Large intestine (tissue), 3 donors: ENCODE data around the gene SLC17A8. TPM values are rescaled to one million over a fixed set of nuclear protein-coding genes. Genes with fewer than 3 reads are reported as not detected.
"Not testable (repeated sequence)": the region's sequence is repeated elsewhere in the genome, so short reads cannot be mapped to it uniquely, and the experiment has no call there.

Experiments used
- DNase-seq, 2 donors: peaks; one replicate each; pipeline versions ENCODE4 v3.0.0 to v3.0.0-alpha.2; 2013
- H3K27ac ChIP-seq: one replicate; pipeline ENCODE4 v1.5.1; 2013; ENCODE audit warnings: low read length
- H3K27me3 ChIP-seq: 2 replicates; pipeline ENCODE4 v1.6.1; 2013; ENCODE audit warnings: low read length; ENCODE audit not compliant: control insufficient read depth, insufficient read depth
- H3K36me3 ChIP-seq: 2 replicates; pipeline ENCODE4 v1.6.1; 2013; ENCODE audit warnings: low read length; ENCODE audit not compliant: control insufficient read depth, insufficient read depth
- H3K4me1 ChIP-seq: one replicate; pipeline ENCODE4 v1.6.1; 2013; ENCODE audit warnings: low read length; ENCODE audit not compliant: control insufficient read depth, insufficient read depth
- H3K4me3 ChIP-seq: one replicate; pipeline ENCODE4 v1.5.1; 2013; ENCODE audit warnings: low read length
- H3K9me3 ChIP-seq: one replicate; pipeline ENCODE4 v1.6.1; 2013; ENCODE audit warnings: mild to moderate bottlenecking, low read depth, low read length, moderate library complexity; ENCODE audit not compliant: control insufficient read depth
- WGBS: methylation state at CpG from one replicate; pipeline ENCODE4 v1.1.5; 2013; ENCODE audit warnings: low lambda C conversion rate; ENCODE audit not compliant: insufficient coverage; 5-methylcytosine and 5-hydroxymethylcytosine counted together
- polyA plus RNA-seq: library from polyadenylated mRNA; unstranded; fragments of 120-200 nt; gene quantifications from one replicate; pipeline ENCODE4 v1.2.1, GENCODE V29; 2013

SLC17A8 gene
- polyA plus RNA-seq, 1 donor = 1.5 TPM

GRCh38 chr12:100422646-100423045 lies 65.8 kb downstream of the SLC17A8 start:
- no peaks in the 10 kb centered on the region for H3K27me3 ChIP-seq
- no peak for DNase-seq
- H3K9me3 ChIP-seq = no peaks in the 10 kb centered on the region
- no peaks in the 10 kb centered on the region for H3K36me3 ChIP-seq
- H3K4me1 ChIP-seq = peaks cover 3% of the 10 kb centered on the region
- H3K27ac ChIP-seq = no peak overlapping the region
- H3K4me3 ChIP-seq = no peak overlapping the region

GRCh38 chr12:100426145-100426544 lies 69.3 kb downstream of the SLC17A8 start:
- Histone ChIP-seq H3K36me3 (no peaks in the 10 kb centered on the region), H3K4me1 (peaks cover 3% of the 10 kb centered on the region), H3K9me3 (no peaks in the 10 kb centered on the region), H3K27me3 (no peaks in the 10 kb centered on the region), H3K27ac (no peak overlapping the region), H3K4me3 (no peak overlapping the region)
- no CpG with 5 or more reads among the region's 1 CpG for WGBS
- DNase-seq = no peak

GRCh38 chr12:100427078-100427477 lies 70.2 kb downstream of the SLC17A8 start:
- DNase-seq = no peak
- WGBS = 93% methylated on average over 2 of the region's 3 CpGs
- Histone ChIP-seq H3K4me3 (no peak overlapping the region), H3K9me3 (no peaks in the 10 kb centered on the region), H3K27me3 (no peaks in the 10 kb centered on the region), H3K27ac (peak overlapping the region; percentile 25), H3K4me1 (peaks cover 3% of the 10 kb centered on the region), H3K36me3 (no peaks in the 10 kb centered on the region)

GRCh38 chr12:100430251-100430650 lies 73.4 kb downstream of the SLC17A8 start:
- not testable (repeated sequence) for H3K36me3 ChIP-seq, H3K9me3 ChIP-seq, H3K27ac ChIP-seq, H3K4me1 ChIP-seq, H3K4me3 ChIP-seq, H3K27me3 ChIP-seq, DNase-seq
- WGBS = no CpG with 5 or more reads among the region's 32 CpGs

DNA sequence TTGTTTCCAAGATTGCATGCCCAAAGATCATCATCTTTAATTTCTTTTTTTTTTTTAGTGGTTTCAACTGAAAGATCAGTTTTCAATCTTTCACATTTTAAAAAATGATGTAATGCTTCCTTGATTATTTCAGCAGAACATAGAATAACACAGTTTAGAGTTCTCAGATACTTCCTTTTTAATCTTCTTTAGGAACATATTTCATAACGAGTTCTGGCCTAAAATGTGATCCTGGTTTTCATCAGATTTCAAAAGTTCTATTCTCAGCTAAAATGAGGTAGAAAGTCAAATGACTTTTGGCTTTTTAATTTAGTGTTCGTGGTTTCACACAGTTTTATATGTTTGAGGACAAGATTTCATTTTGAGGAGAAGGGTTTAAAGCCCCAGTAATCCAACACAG lies 76.8 kb downstream of the SLC17A8 start:
- H3K27ac ChIP-seq = no peak overlapping the region
- H3K36me3 ChIP-seq = no peaks in the 10 kb centered on the region
- no peaks in the 10 kb centered on the region for H3K9me3 ChIP-seq
- H3K27me3 ChIP-seq = no peaks in the 10 kb centered on the region
- no peak overlapping the region for H3K4me3 ChIP-seq
- H3K4me1 ChIP-seq = peaks cover 23% of the 10 kb centered on the region
- 100% methylated on average over 2 of the region's 2 CpGs for WGBS
- DNase-seq = no peak

DNA sequence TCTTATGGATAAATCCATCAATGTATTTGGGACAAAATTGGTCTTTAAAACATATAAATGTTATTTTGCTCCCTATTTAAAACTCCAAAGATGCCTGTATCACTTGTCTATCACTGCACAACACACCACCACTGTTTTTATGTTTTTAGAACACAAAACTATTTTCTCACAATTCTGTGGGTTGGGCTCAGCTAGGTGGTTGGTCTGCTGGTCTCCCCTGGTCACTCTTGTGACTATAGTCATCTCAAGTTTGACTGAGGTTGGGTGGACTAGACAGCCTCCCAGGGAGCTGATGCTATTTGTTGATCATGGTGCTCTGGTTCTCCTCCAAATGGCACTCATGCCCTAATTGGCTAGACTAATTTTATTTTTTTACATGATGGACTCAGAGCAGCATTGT lies 77.3 kb downstream of the SLC17A8 start:
- no peak overlapping the region for H3K27ac ChIP-seq
- no peaks in the 10 kb centered on the region for H3K36me3 ChIP-seq
- H3K4me1 ChIP-seq = peaks cover 23% of the 10 kb centered on the region
- H3K27me3 ChIP-seq = no peaks in the 10 kb centered on the region
- no peaks in the 10 kb centered on the region for H3K9me3 ChIP-seq
- no peak overlapping the region for H3K4me3 ChIP-seq
- DNase-seq = no peak

DNA sequence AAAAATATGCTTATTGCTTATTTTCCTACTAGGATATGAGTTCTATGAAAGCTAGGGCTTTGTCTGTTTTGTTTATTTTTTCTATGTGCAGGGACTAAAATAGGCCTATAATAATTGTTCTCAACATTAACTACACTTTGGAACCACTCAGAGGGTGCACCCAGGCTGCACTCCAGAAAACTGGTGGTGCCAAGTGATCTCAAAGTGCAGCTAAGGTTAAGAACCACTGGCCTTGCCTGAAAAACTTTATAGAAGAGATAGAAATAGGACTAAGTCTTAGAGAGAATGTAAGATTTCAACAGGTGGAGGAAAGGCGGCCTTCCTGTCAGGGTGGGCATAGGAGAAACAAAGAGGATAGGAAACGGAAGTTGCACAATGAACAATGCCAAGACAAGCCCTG lies 79.1 kb downstream of the SLC17A8 start:
- no CpG with 5 or more reads among the region's 2 CpGs for WGBS
- peak overlapping the region; percentile 78 for H3K27ac ChIP-seq
- no peaks in the 10 kb centered on the region for H3K9me3 ChIP-seq

DNA sequence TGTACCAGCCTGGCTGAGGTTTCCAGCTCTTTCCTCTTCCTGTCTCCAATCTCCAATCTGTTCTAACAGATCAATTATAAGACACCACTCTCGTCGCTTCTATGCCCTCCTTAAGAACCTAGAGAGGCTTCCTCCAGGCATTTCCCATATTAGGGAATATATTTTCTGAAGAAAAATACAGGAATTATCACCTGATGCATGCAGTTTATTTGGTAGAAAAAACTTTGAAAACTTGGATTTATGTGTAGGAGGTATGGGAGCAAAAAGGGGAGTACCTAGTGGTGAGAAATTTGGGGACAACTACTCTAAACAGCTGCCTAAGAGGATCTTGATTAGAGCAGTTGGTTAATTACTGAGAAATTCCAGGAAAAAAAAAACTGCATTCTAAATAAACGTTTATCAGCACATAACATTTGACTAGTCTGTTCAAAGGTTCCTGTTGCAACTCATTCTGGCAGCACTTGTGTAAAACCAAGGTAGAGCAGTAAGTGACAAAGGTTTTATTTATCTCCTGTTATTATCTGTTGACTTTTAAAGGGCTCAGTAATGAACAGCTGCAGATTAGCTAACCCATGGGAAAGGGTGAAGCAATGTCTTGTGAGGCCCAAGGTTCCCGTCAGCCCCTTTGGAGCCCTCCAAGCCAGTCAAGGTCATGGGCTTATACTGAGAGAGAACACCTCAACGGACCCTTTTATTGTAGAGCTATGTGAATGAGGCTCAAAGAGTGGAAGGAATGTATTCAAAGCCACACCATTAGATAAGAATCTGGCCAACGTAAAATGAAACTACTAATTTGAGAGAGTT lies 80.4 kb downstream of the SLC17A8 start:
- peak; percentile 90 to 97 for DNase-seq
- Histone ChIP-seq H3K9me3 (no peaks in the 10 kb centered on the region), H3K4me1 (peaks cover 42% of the 10 kb centered on the region), H3K4me3 (no peak overlapping the region), H3K27me3 (no peaks in the 10 kb centered on the region), H3K27ac (peak overlapping the region; percentile 86), H3K36me3 (no peaks in the 10 kb centered on the region)
- WGBS = no CpG with 5 or more reads among the region's 6 CpGs

More for the DNA sequence above, 79.1 kb downstream of the SLC17A8 start:
- no peaks in the 10 kb centered on the region for H3K27me3 ChIP-seq
- peak in 1 of 2 donors; percentile 52 for DNase-seq
- H3K4me1 ChIP-seq = peaks cover 39% of the 10 kb centered on the region
- no peaks in the 10 kb centered on the region for H3K36me3 ChIP-seq
- no peak overlapping the region for H3K4me3 ChIP-seq

DNA sequence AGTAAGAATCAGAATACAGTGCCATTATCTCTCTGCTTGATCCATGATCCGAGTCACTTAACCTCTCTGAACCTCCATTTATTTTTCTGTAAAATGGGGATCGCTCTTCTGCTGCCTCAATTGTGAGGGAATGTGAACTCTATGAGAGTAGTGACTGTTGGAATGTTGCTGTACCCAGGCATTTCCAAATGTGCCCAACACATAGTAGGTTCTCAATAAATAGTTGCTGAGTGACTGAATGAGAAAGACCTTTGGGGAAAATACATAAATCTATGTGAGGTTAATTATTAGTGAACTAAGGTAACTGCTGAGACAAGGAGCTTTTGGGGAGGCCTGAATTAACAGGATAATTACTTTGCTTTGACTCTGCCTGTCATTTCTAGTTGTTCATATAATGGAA lies 82.9 kb downstream of the SLC17A8 start:
- no CpG with 5 or more reads among the region's 2 CpGs for WGBS
- peak overlapping the region; percentile 57 for H3K27ac ChIP-seq
- H3K36me3 ChIP-seq = no peaks in the 10 kb centered on the region
- peaks cover 42% of the 10 kb centered on the region for H3K4me1 ChIP-seq
- no peak overlapping the region for H3K4me3 ChIP-seq
- H3K27me3 ChIP-seq = no peaks in the 10 kb centered on the region
- H3K9me3 ChIP-seq = no peaks in the 10 kb centered on the region
- DNase-seq = no peak

DNA sequence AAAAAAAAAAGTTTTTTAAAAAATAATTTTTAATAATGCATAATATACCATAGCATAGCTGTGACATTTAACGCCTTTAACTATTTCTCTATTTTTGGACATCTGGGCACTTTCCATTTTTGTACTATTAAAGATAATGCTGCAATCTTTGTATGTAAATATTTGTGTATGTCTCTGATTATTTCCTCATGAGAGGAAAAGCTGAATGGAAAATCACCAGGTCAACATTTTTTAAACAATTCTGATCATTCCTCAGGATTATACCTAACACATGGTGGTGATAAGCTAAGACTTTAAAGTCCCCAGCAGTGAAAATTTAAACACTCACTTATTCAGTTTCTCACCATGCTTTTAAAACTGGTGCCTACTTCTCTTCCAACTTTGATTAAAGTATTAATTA lies 85.5 kb downstream of the SLC17A8 start:
- no peak for DNase-seq
- Histone ChIP-seq H3K4me1 (peaks cover 34% of the 10 kb centered on the region), H3K27me3 (no peaks in the 10 kb centered on the region), H3K27ac (no peak overlapping the region), H3K4me3 (no peak overlapping the region), H3K36me3 (no peaks in the 10 kb centered on the region), H3K9me3 (no peaks in the 10 kb centered on the region)
- WGBS = 100% methylated on average over 1 of the region's 1 CpG

DNA sequence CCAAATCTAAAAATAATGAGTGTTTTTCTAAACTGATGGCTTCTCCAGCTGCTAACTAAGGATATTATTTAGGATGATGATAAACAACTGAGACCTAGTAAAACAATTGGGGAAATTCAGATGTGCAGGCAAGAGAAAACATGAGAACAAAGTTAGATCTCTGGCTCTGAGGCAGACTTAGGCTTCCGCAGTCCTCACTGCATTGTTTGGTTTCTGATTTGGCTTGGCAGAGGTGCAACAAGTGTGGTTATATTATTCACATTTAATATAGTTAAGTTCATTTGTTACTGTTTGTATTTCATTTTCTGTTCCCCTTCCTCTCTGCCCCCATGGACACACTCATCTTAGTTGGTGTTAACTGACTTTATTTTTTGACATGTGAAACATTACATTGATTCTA lies 86.6 kb downstream of the SLC17A8 start:
- no peak overlapping the region for H3K4me3 ChIP-seq
- peaks cover 34% of the 10 kb centered on the region for H3K4me1 ChIP-seq
- WGBS = no CpG with 5 or more reads among the region's 1 CpG
- no peaks in the 10 kb centered on the region for H3K9me3 ChIP-seq
- H3K36me3 ChIP-seq = no peaks in the 10 kb centered on the region
- H3K27me3 ChIP-seq = no peaks in the 10 kb centered on the region
- H3K27ac ChIP-seq = no peak overlapping the region
- DNase-seq = no peak
